ENCODE results near the gene B3GAT3. TPM values are rescaled to one million over a fixed set of nuclear protein-coding genes. Genes with fewer than 3 reads are reported as not detected.

Gene B3GAT3
- total RNA-seq (10 to 100 TPM; 16.6 to 56.6 (median 33.9) TPM), polyA plus RNA-seq (10 to 100 TPM in 1 of 2 donors, 1 to 10 TPM in 1; 1.3 to 29.2 TPM)
- long read RNA-seq, donor 1, transcript B3GAT3-201 (5 exons, 1,641 nt): major isoform, 202 of 268 reads
- long read RNA-seq, donor 1, transcript B3GAT3-205 (5 exons, 1,120 nt): minor isoform, 27 of 268 reads
- long read RNA-seq, donor 1, partial matches to known transcripts: 14 of 268 reads
- long read RNA-seq, donor 1, other reads (novel, unspliced or antisense): 22 of 268 reads
- long read RNA-seq, donor 2, transcript B3GAT3-201 (5 exons, 1,641 nt): major isoform, 8 of 14 reads
- long read RNA-seq, donor 2, partial matches to known transcripts: 5 of 14 reads
- long read RNA-seq, donor 2, other reads (novel, unspliced or antisense): 0 of 14 reads
- long read RNA-seq, donor 3, transcript B3GAT3-201 (5 exons, 1,641 nt): major isoform, 42 of 50 reads
- long read RNA-seq, donor 3, partial matches to known transcripts: 3 of 50 reads
- long read RNA-seq, donor 3, other reads (novel, unspliced or antisense): 5 of 50 reads

GRCh38 chr11:62621567-62622470, at the start of gene B3GAT3:
Gene B3GAT3 (minus strand): TSS chr11:62621986. CDS start chr11:62621947, 39 bp downstream.
- H3K4me3 ChIP-seq: peak within 1 kb of the TSS; percentile 76
- H3K9me3 ChIP-seq: no peaks in the 10 kb centered on the region
- peak within 1 kb of the TSS; percentile 11 to 69 for H3K27ac ChIP-seq
- intact Hi-C loops (cut with DNase I): loop anchor here in 1 of 4 donors (2.0 kb wide), 1 partner anchor 25 kb away; the partner anchor contains the start of gene GANAB
- WGBS, 3 donors: 1 to 2% (median 1%) methylated on average over 44 to 77 of the region's 77 CpGs
- no peaks in the 10 kb centered on the region for H3K36me3 ChIP-seq
- peaks cover 1% of the 10 kb centered on the region for H3K4me1 ChIP-seq (ENCODE audit: insufficient read depth)
- TF ChIP-seq, protein P1, sequence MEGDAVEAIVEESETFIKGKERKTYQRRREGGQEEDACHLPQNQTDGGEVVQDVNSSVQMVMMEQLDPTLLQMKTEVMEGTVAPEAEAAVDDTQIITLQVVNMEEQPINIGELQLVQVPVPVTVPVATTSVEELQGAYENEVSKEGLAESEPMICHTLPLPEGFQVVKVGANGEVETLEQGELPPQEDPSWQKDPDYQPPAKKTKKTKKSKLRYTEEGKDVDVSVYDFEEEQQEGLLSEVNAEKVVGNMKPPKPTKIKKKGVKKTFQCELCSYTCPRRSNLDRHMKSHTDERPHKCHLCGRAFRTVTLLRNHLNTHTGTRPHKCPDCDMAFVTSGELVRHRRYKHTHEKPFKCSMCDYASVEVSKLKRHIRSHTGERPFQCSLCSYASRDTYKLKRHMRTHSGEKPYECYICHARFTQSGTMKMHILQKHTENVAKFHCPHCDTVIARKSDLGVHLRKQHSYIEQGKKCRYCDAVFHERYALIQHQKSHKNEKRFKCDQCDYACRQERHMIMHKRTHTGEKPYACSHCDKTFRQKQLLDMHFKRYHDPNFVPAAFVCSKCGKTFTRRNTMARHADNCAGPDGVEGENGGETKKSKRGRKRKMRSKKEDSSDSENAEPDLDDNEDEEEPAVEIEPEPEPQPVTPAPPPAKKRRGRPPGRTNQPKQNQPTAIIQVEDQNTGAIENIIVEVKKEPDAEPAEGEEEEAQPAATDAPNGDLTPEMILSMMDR (IDR thresholded peaks at IDR 0.05): peak in 1 of 3 donors; percentile 56
- TF ChIP-seq EP300 (IDR thresholded peaks at IDR 0.05) (peak; percentile 98), POLR2A (IDR thresholded peaks at IDR 0.05) (peak; percentile 62)
- peak; percentile 98 to 99 (median 99) for DNase-seq
- no peaks in the 10 kb centered on the region for H3K27me3 ChIP-seq

GRCh38 chr11:62671236-62671607, 49.4 kb upstream of the B3GAT3 start:
- Histone ChIP-seq H3K4me1 (ENCODE audit: insufficient read depth) (peaks cover 15% of the 10 kb centered on the region), H3K9me3 (no peaks in the 10 kb centered on the region), H3K4me3 (peak overlapping the region; percentile 83), H3K27me3 (no peaks in the 10 kb centered on the region), H3K27ac (peak overlapping the region; percentile 44 to 82), H3K36me3 (no peaks in the 10 kb centered on the region)
- intact Hi-C loops (cut with DNase I): loop anchor here in 2 of 4 donors (5.0 to 10.0 kb wide), 2 partner anchors 56 to 276 kb away; partner anchors contain the start of genes HNRNPUL2 (in 1 of the 2) and TTC9C (in 1 of the 2)
- TF ChIP-seq, protein P1 (IDR thresholded peaks at IDR 0.05): no peak
- TF ChIP-seq POLR2A (IDR thresholded peaks at IDR 0.05) (no peak), EP300 (IDR thresholded peaks at IDR 0.05) (no peak)
- DNase-seq: no peak
- WGBS, 3 donors: 0 to 1% (median 0%) methylated on average over 17 of the region's 17 CpGs

GRCh38 chr11:62669420-62670161, 47.8 kb upstream of the B3GAT3 start:
- Histone ChIP-seq H3K27me3 (no peaks in the 10 kb centered on the region), H3K9me3 (no peaks in the 10 kb centered on the region), H3K4me1 (ENCODE audit: insufficient read depth) (peaks cover 16% of the 10 kb centered on the region), H3K27ac (no peak overlapping the region), H3K36me3 (no peaks in the 10 kb centered on the region), H3K4me3 (no peak overlapping the region)
- no peak for DNase-seq
- WGBS, 3 donors: 58 to 75% (median 66%) methylated on average over 4 of the region's 4 CpGs
- no peak for TF ChIP-seq EP300 (IDR thresholded peaks at IDR 0.05)
- no peak for TF ChIP-seq POLR2A (IDR thresholded peaks at IDR 0.05)
- TF ChIP-seq, protein P1 (IDR thresholded peaks at IDR 0.05): no peak
- intact Hi-C loops (cut with DNase I): loop anchor here in 2 of 4 donors (5.0 to 10.0 kb wide), 2 partner anchors 58 to 275 kb away; partner anchors contain the start of genes HNRNPUL2 (in 1 of the 2) and TTC9C (in 1 of the 2)
